HEK293T (cell line): ENCODE data around the gene CFTR.

Experiments used
- FOXA1 ChIP-seq: fragments of 450-650 bp; IDR thresholded peaks from 2 replicates; pipeline ENCODE4 v1.6.1; 2016; ENCODE audit warnings: mild to moderate bottlenecking
- SP1 ChIP-seq: fragments of 450-650 bp; IDR thresholded peaks from 2 replicates; pipeline ENCODE4 v1.6.1; 2017

GRCh38 chr7:117446220-117446815, 33.5 kb upstream of the CFTR start:
- TF ChIP-seq FOXA1 (no peak), SP1 (no peak)
